ENCODE measurements around the gene ANKRD35. TPM values are rescaled to one million over a fixed set of nuclear protein-coding genes. Genes with fewer than 3 reads are reported as not detected.

Gene ANKRD35
- total and polyA plus RNA-seq, 2 of the 8 experiments (the other 6 are each of a cell fraction or from before 2014, with no cell fraction given) = 1.6 to 3.0 TPM

GRCh38 chr1:145891143-145891542, 5.5 kb upstream of the ANKRD35 start (continued):
- TF ChIP-seq USF2 (IDR thresholded peaks at IDR 0.05; ENCODE audit: low read length) (no peak), RBBP5 (IDR thresholded peaks at IDR 0.05; ENCODE audit: borderline replicate concordance, low read depth, low read length) (no peak), PHF8 (conservative IDR thresholded peaks at IDR 0.05; ENCODE audit: low read depth, low read length) (no peak), SP4 (IDR thresholded peaks at IDR 0.05; ENCODE audit: low read length) (no peak), JUN (IDR thresholded peaks at IDR 0.05; ENCODE audit: low read depth, low read length) (no peak), SAP30 (IDR thresholded peaks at IDR 0.05; ENCODE audit: insufficient read depth, insufficient replicate concordance, low read length) (no peak)

Data from H1 (cell line).